ENCODE results near the gene GPATCH2L.
A peak's percentile ranks its signal among the peaks of the same experiment; 100 is the strongest.

The GPATCH2L gene

GRCh38 chr14:76129851-76130576, 21.7 kb upstream of the GPATCH2L start:
- no peak for ATAC-seq
- no peak overlapping the region for H3K27ac Mint-ChIP-seq

GRCh38 chr14:76131071-76131965, 20.4 kb upstream of the GPATCH2L start:
- Mint-ChIP-seq H3K27ac (peak overlapping the region in 1 of 2 donors; percentile 42), H3K4me1 (no peaks in the 10 kb centered on the region), H3K9me3 (no peaks in the 10 kb centered on the region), H3K27me3 (peaks cover 82% of the 10 kb centered on the region), H3K4me3 (no peak overlapping the region)
- DNase-seq, result no peak
- no peak for ATAC-seq

More at GRCh38 chr14:76129851-76130576, 21.7 kb upstream of the GPATCH2L start:
- Mint-ChIP-seq H3K27me3 (peaks cover 69% of the 10 kb centered on the region), H3K4me3 (no peak overlapping the region), H3K4me1 (no peaks in the 10 kb centered on the region), H3K9me3 (no peaks in the 10 kb centered on the region)
- no peak for DNase-seq

- Mint-ChIP-seq H3K4me3 (no peak overlapping the region), H3K4me1 (no peaks in the 10 kb centered on the region), H3K27me3 (peaks cover 83% of the 10 kb centered on the region), H3K27ac (no peak overlapping the region), H3K9me3 (no peaks in the 10 kb centered on the region)
- no peak for ATAC-seq
- no peak for DNase-seq
Observed at GRCh38 chr14:76133103-76133502, 18.6 kb upstream of the GPATCH2L start.

GRCh38 chr14:76134231-76134630, 17.5 kb upstream of the GPATCH2L start:
- Mint-ChIP-seq H3K9me3 (no peaks in the 10 kb centered on the region), H3K27ac (peak overlapping the region in 1 of 2 donors; percentile 22), H3K4me3 (no peak overlapping the region), H3K4me1 (peaks cover 4% of the 10 kb centered on the region), H3K27me3 (peaks cover 86% of the 10 kb centered on the region)
- no peak for DNase-seq
- ATAC-seq, result no peak

GRCh38 chr14:76135722-76136121, 16.0 kb upstream of the GPATCH2L start:
- Mint-ChIP-seq H3K4me3 (no peak overlapping the region), H3K9me3 (no peaks in the 10 kb centered on the region), H3K27me3 (peaks cover 95% of the 10 kb centered on the region), H3K4me1 (peaks cover 5% of the 10 kb centered on the region), H3K27ac (peak overlapping the region in 1 of 2 donors; percentile 48)
- ATAC-seq (no peak), DNase-seq (no peak)

- Mint-ChIP-seq H3K9me3 (peaks cover 0 to 3% of the 10 kb centered on the region in 2 donors), H3K4me3 (no peak overlapping the region), H3K27me3 (peaks cover 88% of the 10 kb centered on the region), H3K4me1 (peaks cover 5% of the 10 kb centered on the region), H3K27ac (no peak overlapping the region)
- ATAC-seq (no peak), DNase-seq (no peak)
Observed at GRCh38 chr14:76136476-76137110, 15.1 kb upstream of the GPATCH2L start.

GRCh38 chr14:76138119-76138757, 13.5 kb upstream of the GPATCH2L start:
- no peak for DNase-seq
- H3K4me3 Mint-ChIP-seq, result peak overlapping the region in 1 of 2 donors; percentile 31
- peaks cover 76% of the 10 kb centered on the region for H3K27me3 Mint-ChIP-seq
- H3K4me1 Mint-ChIP-seq, result peaks cover 5% of the 10 kb centered on the region
- no peak for ATAC-seq
- peaks cover 4 to 7% of the 10 kb centered on the region in 2 donors for H3K9me3 Mint-ChIP-seq
- no peak overlapping the region for H3K27ac Mint-ChIP-seq

- no peak for ATAC-seq
- DNase-seq, result no peak
- H3K27ac Mint-ChIP-seq, result no peak overlapping the region
- peaks cover 68% of the 10 kb centered on the region for H3K27me3 Mint-ChIP-seq
- peak overlapping the region; percentile 9 to 17 for H3K4me3 Mint-ChIP-seq
- peaks cover 7 to 10% of the 10 kb centered on the region in 2 donors for H3K9me3 Mint-ChIP-seq
- peaks cover 5% of the 10 kb centered on the region for H3K4me1 Mint-ChIP-seq
Observed at GRCh38 chr14:76138758-76139723, 12.7 kb upstream of the GPATCH2L start.

GRCh38 chr14:76143642-76144041, 8.1 kb upstream of the GPATCH2L start:
- Mint-ChIP-seq H3K4me3 (no peak overlapping the region), H3K27ac (no peak overlapping the region), H3K9me3 (peaks cover 7 to 13% of the 10 kb centered on the region in 2 donors), H3K27me3 (peaks cover 31% of the 10 kb centered on the region), H3K4me1 (peaks cover 5% of the 10 kb centered on the region)
- DNase-seq (no peak), ATAC-seq (no peak)

- no peak overlapping the region for H3K27ac Mint-ChIP-seq
- ATAC-seq, result no peak
- no peak for DNase-seq
- peaks cover 8% of the 10 kb centered on the region for H3K4me1 Mint-ChIP-seq
- H3K27me3 Mint-ChIP-seq, result peaks cover 8% of the 10 kb centered on the region
- peaks cover 13 to 18% of the 10 kb centered on the region in 2 donors for H3K9me3 Mint-ChIP-seq
- H3K4me3 Mint-ChIP-seq, result no peak overlapping the region
Observed at GRCh38 chr14:76146976-76147375, 4.7 kb upstream of the GPATCH2L start.

- Mint-ChIP-seq H3K4me1 (peaks cover 28% of the 10 kb centered on the region), H3K9me3 (peaks cover 7 to 10% of the 10 kb centered on the region in 2 donors), H3K27me3 (peaks cover 8% of the 10 kb centered on the region), H3K27ac (no peak overlapping the region), H3K4me3 (no peak overlapping the region)
- DNase-seq (no peak), ATAC-seq (no peak)
Observed at GRCh38 chr14:76149196-76149595, 2.5 kb upstream of the GPATCH2L start.

- peak overlapping the region; percentile 92 to 99 for H3K4me3 Mint-ChIP-seq
- H3K4me1 Mint-ChIP-seq, result peaks cover 47% of the 10 kb centered on the region
- no peaks in the 10 kb centered on the region for H3K27me3 Mint-ChIP-seq
- peak; percentile 74 to 85 for DNase-seq
- peak; percentile 93 for ATAC-seq
- H3K9me3 Mint-ChIP-seq, result peaks cover 7 to 9% of the 10 kb centered on the region in 2 donors
- H3K27ac Mint-ChIP-seq, result peak overlapping the region; percentile 99 to 100
Observed at GRCh38 chr14:76152333-76152681, 585 bp downstream of the GPATCH2L start.

GRCh38 chr14:76153919-76154318, 2.2 kb downstream of the GPATCH2L start:
- Mint-ChIP-seq H3K27ac (no peak overlapping the region), H3K4me1 (peaks cover 62% of the 10 kb centered on the region), H3K27me3 (no peaks in the 10 kb centered on the region), H3K4me3 (peak overlapping the region; percentile 45 to 57), H3K9me3 (peaks cover 7 to 9% of the 10 kb centered on the region in 2 donors)
- ATAC-seq (no peak), DNase-seq (no peak)

GRCh38 chr14:76154539-76155126, 2.9 kb downstream of the GPATCH2L start:
- Mint-ChIP-seq H3K27me3 (no peaks in the 10 kb centered on the region), H3K4me3 (peak overlapping the region; percentile 45 to 57), H3K27ac (no peak overlapping the region), H3K9me3 (peaks cover 7 to 9% of the 10 kb centered on the region in 2 donors), H3K4me1 (peaks cover 67% of the 10 kb centered on the region)
- DNase-seq (no peak), ATAC-seq (no peak)

All from stimulated activated naive CD8-positive, alpha-beta T cell treated with anti-CD3 and anti-CD28 coated beads, Interleukin-15, amount 100 ng/mL, for 72 hours (primary cell).